NB4 (cell line): ENCODE results near the gene PSTPIP2.

Experiments used
- DNase-seq: peaks from one replicate; pipeline ENCODE4 v3.0.0; 2010; ENCODE audit warnings: low read depth
- H3K4me3 ChIP-seq: one replicate; pipeline ENCODE4 v1.5.1; 2011; ENCODE audit warnings: mild to moderate bottlenecking, low read depth, low read length, moderate library complexity
- CTCF ChIP-seq: IDR thresholded peaks from one replicate; pipeline ENCODE4 v1.5.1; 2012; ENCODE audit warnings: low read depth, low read length
- MYC ChIP-seq: IDR thresholded peaks from 2 replicates; pipeline ENCODE4 v1.6.1; 2011; ENCODE audit warnings: low read depth, low read length
- POLR2A ChIP-seq: IDR thresholded peaks from 2 replicates; pipeline ENCODE4 v1.6.1; 2011; ENCODE audit warnings: mild to moderate bottlenecking; ENCODE audit not compliant: insufficient read length; ENCODE audit errors: extremely low read depth
- TF ChIP-seq, protein P1 (sequence below): IDR thresholded peaks from 2 replicates; pipeline ENCODE4 v1.6.1; 2011; ENCODE audit warnings: low read depth, low read length

PSTPIP2 gene

DNA sequence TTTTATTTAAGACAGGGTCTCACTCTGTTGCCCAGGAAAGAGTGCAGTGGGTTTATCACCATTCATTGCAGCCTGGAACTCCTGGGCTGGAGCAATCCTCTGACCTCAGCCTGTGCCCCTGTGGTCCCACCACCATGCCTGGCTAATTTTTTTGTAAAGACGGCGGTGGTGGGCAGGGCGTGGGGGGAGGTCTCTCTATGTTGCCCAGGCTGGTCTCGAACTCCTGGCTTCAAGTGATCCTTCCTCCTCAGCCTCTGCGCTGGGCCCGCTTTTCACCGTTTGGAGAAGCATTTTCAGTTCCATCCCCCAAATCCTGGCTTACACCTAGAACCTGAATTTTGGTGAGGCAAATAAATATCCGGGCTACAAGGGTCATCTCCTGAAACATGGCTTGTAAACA, 27.4 kb upstream of the PSTPIP2 start:
- TF ChIP-seq, protein P1, sequence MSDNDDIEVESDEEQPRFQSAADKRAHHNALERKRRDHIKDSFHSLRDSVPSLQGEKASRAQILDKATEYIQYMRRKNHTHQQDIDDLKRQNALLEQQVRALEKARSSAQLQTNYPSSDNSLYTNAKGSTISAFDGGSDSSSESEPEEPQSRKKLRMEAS: no peak
- TF ChIP-seq POLR2A: no peak
- no peak for TF ChIP-seq MYC
- TF ChIP-seq CTCF: no peak
- no peak for DNase-seq

GRCh38 chr18:46098616-46098933, 26.5 kb upstream of the PSTPIP2 start:
- TF ChIP-seq, protein P1: no peak
- TF ChIP-seq POLR2A (no peak), MYC (no peak), CTCF (no peak)
- H3K4me3 ChIP-seq: peak overlapping the region; percentile 89
- no peak for DNase-seq

More for the DNA sequence above, 27.4 kb upstream of the PSTPIP2 start:
- no peak overlapping the region for H3K4me3 ChIP-seq

DNA sequence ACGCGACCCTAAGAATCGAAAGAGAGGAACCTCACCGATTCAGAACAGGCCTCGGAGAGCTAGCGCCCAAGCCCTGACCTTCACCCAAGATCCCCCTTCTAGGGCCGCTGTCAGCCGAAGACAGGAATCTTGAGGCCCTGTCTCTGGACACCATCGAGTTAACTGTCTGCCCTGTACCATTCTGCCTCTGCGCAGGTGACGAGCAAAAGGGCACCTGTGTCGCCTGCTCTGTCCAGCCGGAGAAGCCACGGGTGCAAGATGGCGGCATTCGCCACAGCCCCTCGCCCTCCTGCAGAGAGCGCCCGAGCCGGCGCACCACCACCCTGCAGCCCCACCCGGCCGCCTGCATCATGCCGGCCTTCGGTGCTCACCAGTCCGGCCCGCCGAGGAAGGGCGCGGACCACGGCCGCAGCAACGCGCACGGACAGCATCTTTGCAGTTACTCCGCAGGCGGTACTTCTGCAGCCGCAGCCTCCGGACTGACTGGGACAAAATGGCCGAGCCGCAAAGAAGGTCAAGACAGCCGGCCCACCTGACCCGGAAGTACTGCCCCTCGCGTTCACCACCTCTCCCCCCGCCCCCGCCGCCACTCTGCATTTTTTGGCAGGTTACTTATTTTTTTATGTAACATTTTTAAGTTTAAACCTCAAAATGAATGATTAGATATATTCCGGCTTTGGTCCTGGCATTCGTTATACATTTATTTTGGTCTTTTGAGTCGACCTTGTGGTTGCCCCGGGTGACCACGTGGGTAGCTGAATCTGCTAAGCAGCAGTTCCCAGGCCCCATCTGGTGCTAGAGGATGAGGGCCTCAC, 25.9 kb upstream of the PSTPIP2 start, which contains the start of gene ATP5F1A:
TSS of gene ATP5F1A (minus strand) at position 496 of the 815 bp plus-strand sequence. CDS start at position 431, 65 bp downstream.
- TF ChIP-seq MYC (peak; percentile 87), CTCF (no peak), POLR2A (peak; percentile 62)
- TF ChIP-seq, protein P1: peak; percentile 95
- peak within 1 kb of the TSS; percentile 89 for H3K4me3 ChIP-seq
- DNase-seq: peak; percentile 87

DNA sequence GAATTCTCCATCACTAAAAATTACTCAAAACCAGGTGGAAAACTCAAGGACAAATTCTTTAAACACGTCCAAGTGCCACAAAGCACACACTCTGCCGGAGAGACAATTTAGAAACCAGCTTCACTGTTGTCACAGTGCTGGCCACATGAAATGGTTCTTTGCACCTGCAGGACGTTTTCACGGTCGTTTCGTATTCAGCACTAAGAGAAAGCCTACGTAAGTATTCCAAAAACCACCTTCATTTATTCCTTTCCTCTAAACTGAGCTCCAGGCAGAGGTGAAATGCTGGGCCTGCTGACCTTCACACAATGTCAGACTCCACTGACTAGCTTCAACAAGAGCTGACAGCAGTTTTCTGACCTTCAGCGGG, 25.4 kb upstream of the PSTPIP2 start:
- H3K4me3 ChIP-seq: peak overlapping the region; percentile 89
- TF ChIP-seq CTCF: no peak
- TF ChIP-seq POLR2A: no peak
- TF ChIP-seq, protein P1: no peak
- no peak for TF ChIP-seq MYC
- DNase-seq: no peak

- H3K4me3 ChIP-seq: peak overlapping the region; percentile 89
- DNase-seq: peak; percentile 29
- no peak for TF ChIP-seq POLR2A
- no peak for TF ChIP-seq MYC
- no peak for TF ChIP-seq CTCF
- TF ChIP-seq, protein P1: no peak
Observed at GRCh38 chr18:46096651-46097300, 24.7 kb upstream of the PSTPIP2 start.
